ENCODE results near the gene OLA1. TPM values are rescaled to one million over a fixed set of nuclear protein-coding genes. Genes with fewer than 3 reads are reported as not detected.
A peak's percentile ranks its signal among the peaks of the same experiment; 100 is the strongest.

The OLA1 gene
- total and polyA plus RNA-seq, 5 experiments from 2014 or later: 39.6 to 79.9 (median 62.3) TPM

- peaks cover 0 to 10% (median 2%) of the 10 kb centered on the region in 4 donors for H3K4me1 Mint-ChIP-seq
- no peak overlapping the region for H3K27ac Mint-ChIP-seq
- H3K4me3 Mint-ChIP-seq: no peak overlapping the region
- no peaks in the 10 kb centered on the region for H3K9me3 Mint-ChIP-seq
- no peak for ATAC-seq
- DNase-seq: no peak
- peaks cover 0 to 5% (median 0%) of the 10 kb centered on the region in 3 donors for H3K36me3 Mint-ChIP-seq
- H3K27me3 Mint-ChIP-seq: no peaks in the 10 kb centered on the region
- POLR2A ChIA-PET: no interaction called here
Observed at GRCh38 chr2:174193737-174194136, 54.6 kb downstream of the OLA1 start.

- no peak for ATAC-seq
- H3K4me1 Mint-ChIP-seq: peaks cover 0 to 10% (median 2%) of the 10 kb centered on the region in 4 donors
- no peak for DNase-seq
- peaks cover 3 to 5% (median 4%) of the 10 kb centered on the region in 3 donors for H3K36me3 Mint-ChIP-seq
- no peak overlapping the region for H3K4me3 Mint-ChIP-seq
- H3K27me3 Mint-ChIP-seq: no peaks in the 10 kb centered on the region
- H3K9me3 Mint-ChIP-seq: no peaks in the 10 kb centered on the region
- POLR2A ChIA-PET: no interaction called here
- no peak overlapping the region for H3K27ac Mint-ChIP-seq
Observed at GRCh38 chr2:174192664-174193063, 55.7 kb downstream of the OLA1 start.

DNA sequence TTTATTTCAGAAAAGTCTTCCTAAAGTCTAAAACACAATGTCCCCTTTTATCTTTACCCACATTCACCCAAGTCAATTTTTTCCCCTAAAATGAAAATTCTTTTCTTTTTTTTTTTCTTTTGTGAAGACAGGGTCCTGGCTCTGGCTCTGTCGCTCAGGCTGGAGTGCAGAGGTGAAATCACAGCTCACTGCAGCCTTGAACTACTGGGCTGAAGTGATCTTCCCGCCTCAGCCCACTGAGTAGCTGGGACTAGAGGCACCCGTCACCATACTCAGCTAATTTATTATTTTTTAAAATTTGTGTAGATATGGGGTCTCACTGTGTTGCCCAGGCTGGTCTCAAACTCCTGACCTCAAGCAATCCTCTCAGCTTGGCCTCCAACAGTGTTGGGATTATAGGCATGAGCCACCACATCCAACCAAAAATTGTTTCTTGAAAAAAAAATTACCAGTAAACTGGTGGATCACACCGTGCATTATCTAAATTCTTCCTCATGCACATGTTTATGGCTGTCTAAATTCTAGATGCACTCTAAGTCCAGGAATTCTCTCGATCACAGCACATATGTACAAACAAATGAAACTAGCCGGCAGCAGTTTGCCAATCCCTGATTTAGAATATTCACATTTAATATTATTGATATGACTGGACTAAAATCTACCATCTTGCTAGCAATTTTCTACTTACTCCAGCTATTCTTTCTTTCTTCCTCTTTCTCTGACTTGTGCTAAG, 56.8 kb downstream of the OLA1 start:
- Mint-ChIP-seq H3K27me3 (no peaks in the 10 kb centered on the region), H3K27ac (no peak overlapping the region), H3K9me3 (no peaks in the 10 kb centered on the region), H3K36me3 (peaks cover 6 to 13% (median 7%) of the 10 kb centered on the region in 3 donors), H3K4me1 (peaks cover 0 to 10% (median 1%) of the 10 kb centered on the region in 4 donors), H3K4me3 (no peak overlapping the region)
- no peak for DNase-seq
- POLR2A ChIA-PET: no interaction called here
- ATAC-seq: no peak

- POLR2A ChIA-PET: no interaction called here
- peaks cover 9 to 29% (median 13%) of the 10 kb centered on the region in 4 donors for H3K4me1 Mint-ChIP-seq
- H3K4me3 Mint-ChIP-seq: no peak overlapping the region
- no peaks in the 10 kb centered on the region for H3K9me3 Mint-ChIP-seq
- ATAC-seq (no peak), DNase-seq (no peak)
- H3K27me3 Mint-ChIP-seq: no peaks in the 10 kb centered on the region
- H3K27ac Mint-ChIP-seq: no peak overlapping the region
- H3K36me3 Mint-ChIP-seq: peaks cover 6 to 31% (median 20%) of the 10 kb centered on the region in 3 donors
Observed at GRCh38 chr2:174184915-174185314, 63.4 kb downstream of the OLA1 start.

DNA sequence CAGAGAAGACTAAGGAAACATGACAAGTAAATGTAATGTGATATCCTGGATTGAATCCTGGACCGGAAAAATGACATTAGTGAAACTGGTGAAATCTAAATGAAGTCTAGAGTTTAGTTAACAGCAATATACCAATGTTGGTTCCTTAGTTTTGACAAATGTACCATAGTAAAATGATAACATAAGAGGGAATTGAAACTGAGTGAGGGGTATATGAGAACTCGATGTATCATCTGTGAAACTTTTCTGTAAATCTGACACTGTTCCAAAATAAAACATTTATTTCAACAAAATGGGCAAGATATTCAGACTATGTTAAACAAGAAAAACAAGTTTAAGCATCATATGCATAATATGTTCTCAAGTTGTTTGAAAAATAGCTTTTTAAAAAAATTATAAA, 63.8 kb downstream of the OLA1 start:
- H3K27me3 Mint-ChIP-seq: no peaks in the 10 kb centered on the region
- no peak for DNase-seq
- peaks cover 9 to 25% (median 13%) of the 10 kb centered on the region in 4 donors for H3K4me1 Mint-ChIP-seq
- no peaks in the 10 kb centered on the region for H3K9me3 Mint-ChIP-seq
- POLR2A ChIA-PET: no interaction called here
- H3K4me3 Mint-ChIP-seq: no peak overlapping the region
- no peak overlapping the region for H3K27ac Mint-ChIP-seq
- peaks cover 6 to 28% (median 20%) of the 10 kb centered on the region in 3 donors for H3K36me3 Mint-ChIP-seq
- no peak for ATAC-seq

- Mint-ChIP-seq H3K4me3 (no peak overlapping the region), H3K9me3 (no peaks in the 10 kb centered on the region), H3K4me1 (peaks cover 9 to 19% (median 13%) of the 10 kb centered on the region in 4 donors), H3K27me3 (no peaks in the 10 kb centered on the region), H3K27ac (no peak overlapping the region), H3K36me3 (peaks cover 6 to 28% (median 20%) of the 10 kb centered on the region in 3 donors)
- DNase-seq (no peak), ATAC-seq (no peak)
- POLR2A ChIA-PET: no interaction called here
Observed at GRCh38 chr2:174183076-174183475, 65.3 kb downstream of the OLA1 start.

- H3K36me3 Mint-ChIP-seq: peaks cover 5 to 25% (median 14%) of the 10 kb centered on the region in 3 donors
- H3K4me3 Mint-ChIP-seq: no peak overlapping the region
- ATAC-seq (no peak), DNase-seq (no peak)
- peak overlapping the region in 1 of 10 donors; percentile 53 for H3K27ac Mint-ChIP-seq
- peaks cover 6 to 19% (median 12%) of the 10 kb centered on the region in 4 donors for H3K4me1 Mint-ChIP-seq
- no peaks in the 10 kb centered on the region for H3K27me3 Mint-ChIP-seq
- peaks cover 0 to 10% (median 0%) of the 10 kb centered on the region in 9 donors for H3K9me3 Mint-ChIP-seq
- POLR2A ChIA-PET: no interaction called here
Observed at GRCh38 chr2:174181368-174181767, 67.0 kb downstream of the OLA1 start.

GRCh38 chr2:174180726-174181236, 67.6 kb downstream of the OLA1 start:
- ATAC-seq: no peak
- POLR2A ChIA-PET: no interaction called here
- H3K9me3 Mint-ChIP-seq: peaks cover 0 to 16% (median 2%) of the 10 kb centered on the region in 9 donors

GRCh38 chr2:174180165-174180724, 68.1 kb downstream of the OLA1 start:
- peak overlapping the region in 2 of 10 donors; percentile 14 to 21 for H3K27ac Mint-ChIP-seq
- DNase-seq: no peak
- peaks cover 0 to 21% (median 6%) of the 10 kb centered on the region in 9 donors for H3K9me3 Mint-ChIP-seq
- H3K4me1 Mint-ChIP-seq: peaks cover 3 to 19% (median 12%) of the 10 kb centered on the region in 4 donors
- POLR2A ChIA-PET: no interaction called here
- H3K27me3 Mint-ChIP-seq: no peaks in the 10 kb centered on the region
- no peak overlapping the region for H3K4me3 Mint-ChIP-seq
- ATAC-seq: no peak
- H3K36me3 Mint-ChIP-seq: peaks cover 12 to 27% (median 23%) of the 10 kb centered on the region in 3 donors

More at GRCh38 chr2:174180726-174181236, 67.6 kb downstream of the OLA1 start:
- Mint-ChIP-seq H3K4me1 (peaks cover 4 to 19% (median 12%) of the 10 kb centered on the region in 4 donors), H3K27ac (peak overlapping the region in 2 of 10 donors; percentile 14 to 53), H3K4me3 (no peak overlapping the region), H3K36me3 (peaks cover 7 to 25% (median 20%) of the 10 kb centered on the region in 3 donors), H3K27me3 (no peaks in the 10 kb centered on the region)
- DNase-seq: no peak

DNA sequence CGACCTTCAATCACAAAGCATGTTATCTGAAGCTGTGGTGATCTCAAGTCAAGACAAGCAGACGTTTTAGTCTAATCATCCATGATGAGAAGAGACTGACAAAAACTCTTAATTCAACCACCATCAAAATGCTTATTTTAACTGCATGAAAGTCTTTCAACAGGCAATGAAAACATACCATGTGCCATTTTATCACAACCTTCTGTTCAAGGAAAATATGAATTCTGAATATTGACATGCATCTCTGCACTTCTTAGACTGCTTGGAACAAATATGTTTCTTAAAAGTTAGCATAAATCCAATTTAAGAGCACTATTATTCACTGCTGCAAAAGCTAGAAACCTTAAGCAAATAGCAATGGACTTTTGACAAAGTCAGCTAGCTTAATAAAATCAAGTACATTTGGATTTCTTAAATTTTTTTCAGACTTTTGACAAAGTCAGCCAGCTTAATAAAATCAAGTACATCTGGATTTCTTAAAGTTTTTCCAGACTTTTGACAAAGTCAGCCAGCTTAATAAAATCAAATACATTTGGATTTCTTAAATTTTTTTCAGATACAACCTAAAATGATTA, 70.9 kb downstream of the OLA1 start:
- Mint-ChIP-seq H3K27ac (no peak overlapping the region), H3K4me3 (no peak overlapping the region), H3K27me3 (no peaks in the 10 kb centered on the region), H3K36me3 (peaks cover 33 to 44% (median 37%) of the 10 kb centered on the region in 3 donors), H3K9me3 (peaks cover 6 to 49% (median 31%) of the 10 kb centered on the region in 9 donors), H3K4me1 (peaks cover 1 to 19% (median 14%) of the 10 kb centered on the region in 4 donors)
- no peak for ATAC-seq
- DNase-seq: no peak
- POLR2A ChIA-PET: no interaction called here

GRCh38 chr2:174176898-174177297, 71.4 kb downstream of the OLA1 start:
- ATAC-seq: no peak

DNA sequence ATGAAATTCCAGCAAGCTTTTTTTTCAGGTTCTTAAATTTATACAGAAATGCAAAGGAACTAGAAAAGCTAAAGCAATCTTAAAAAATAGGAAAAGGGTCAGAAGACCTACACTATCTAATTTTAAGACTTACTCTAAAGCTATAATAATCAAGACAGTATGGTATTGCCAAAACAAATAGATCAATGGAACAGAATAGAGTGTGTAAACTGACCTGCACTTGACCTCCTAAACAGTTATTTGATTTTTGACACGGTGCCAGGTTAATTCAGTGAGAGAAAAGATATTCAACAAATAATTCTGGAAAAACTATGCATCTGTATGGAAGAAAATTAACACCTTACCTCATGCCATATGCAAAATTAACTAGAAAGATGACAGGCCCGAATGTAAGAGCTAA, 73.6 kb downstream of the OLA1 start:
- POLR2A ChIA-PET: no interaction called here
- peaks cover 34 to 65% (median 56%) of the 10 kb centered on the region in 3 donors for H3K36me3 Mint-ChIP-seq
- DNase-seq (no peak), ATAC-seq (no peak)
- no peak overlapping the region for H3K27ac Mint-ChIP-seq
- H3K9me3 Mint-ChIP-seq: peaks cover 9 to 72% (median 45%) of the 10 kb centered on the region in 9 donors
- H3K27me3 Mint-ChIP-seq: no peaks in the 10 kb centered on the region
- H3K4me3 Mint-ChIP-seq: no peak overlapping the region
- peaks cover 0 to 6% (median 3%) of the 10 kb centered on the region in 4 donors for H3K4me1 Mint-ChIP-seq

More at GRCh38 chr2:174176898-174177297, 71.4 kb downstream of the OLA1 start:
- no peak overlapping the region for H3K4me3 Mint-ChIP-seq
- H3K36me3 Mint-ChIP-seq: peaks cover 35 to 50% (median 42%) of the 10 kb centered on the region in 3 donors
- peaks cover 2 to 18% (median 14%) of the 10 kb centered on the region in 4 donors for H3K4me1 Mint-ChIP-seq
- H3K27me3 Mint-ChIP-seq: no peaks in the 10 kb centered on the region
- DNase-seq: no peak
- no peak overlapping the region for H3K27ac Mint-ChIP-seq
- POLR2A ChIA-PET: no interaction called here
- H3K9me3 Mint-ChIP-seq: peaks cover 7 to 54% (median 31%) of the 10 kb centered on the region in 9 donors
